SK-N-MC (cell line): ENCODE measurements around the gene GRAMD4.

Experiments
- EZH2 ChIP-seq: fragments of 200-600 bp; sonication (generic); IDR thresholded peaks from one replicate; pipeline ENCODE4 v1.6.1; 2017; ENCODE audit warnings: antibody characterized with exemption
- FOXP2 ChIP-seq: optimal IDR thresholded peaks from 2 replicates; pipeline ENCODE3; 2011; ENCODE audit warnings: mild to moderate bottlenecking, moderate library complexity; ENCODE audit not compliant: insufficient read depth; ENCODE audit errors: extremely low read length, control extremely low read depth
- POLR2AphosphoS5 ChIP-seq: IDR thresholded peaks from 2 replicates; pipeline ENCODE4 v1.6.1; 2012; ENCODE audit warnings: mild to moderate bottlenecking, low read depth, low read length, borderline replicate concordance

- TF ChIP-seq POLR2AphosphoS5 (no peak), EZH2 (no peak), FOXP2 (no peak)
These were observed 55.8 kb downstream of the GRAMD4 start for GRCh38 chr22:46675938-46676337.
